22Rv1 (cell line): ENCODE results near the gene PSMD9.

ENCODE experiments used
- ZFX ChIP-seq: fragments of 450-650 bp; IDR thresholded peaks from 2 replicates; pipeline ENCODE4 v1.6.1; 2017; ENCODE audit warnings: antibody characterized with exemption, borderline replicate concordance
- TF ChIP-seq, protein P1 (sequence below): fragments of 450-650 bp; IDR thresholded peaks from 2 replicates; pipeline ENCODE4 v1.5.1; 2017; ENCODE audit warnings: mild to moderate bottlenecking

DNA sequence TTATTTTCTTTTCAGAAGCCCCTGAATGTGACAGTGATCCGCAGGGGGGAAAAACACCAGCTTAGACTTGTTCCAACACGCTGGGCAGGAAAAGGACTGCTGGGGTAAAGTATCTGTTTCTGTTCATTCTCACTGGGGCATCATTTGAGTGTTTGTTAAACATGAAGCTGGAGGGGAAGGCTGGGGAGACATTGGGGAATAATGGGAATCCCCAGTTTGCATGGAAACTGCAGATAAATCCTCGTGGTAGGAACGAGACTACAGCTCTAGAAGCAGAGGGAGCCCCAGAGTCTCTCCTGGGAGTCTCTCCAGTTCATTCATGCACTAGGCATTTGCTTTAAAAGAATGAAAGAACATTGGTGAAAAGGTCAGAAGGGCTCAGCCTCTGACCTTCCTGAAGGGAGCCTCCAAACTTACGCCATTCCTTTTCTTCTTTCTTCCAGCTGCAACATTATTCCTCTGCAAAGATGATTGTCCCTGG is 27.3 kb downstream of the PSMD9 start:
- TF ChIP-seq, protein P1, sequence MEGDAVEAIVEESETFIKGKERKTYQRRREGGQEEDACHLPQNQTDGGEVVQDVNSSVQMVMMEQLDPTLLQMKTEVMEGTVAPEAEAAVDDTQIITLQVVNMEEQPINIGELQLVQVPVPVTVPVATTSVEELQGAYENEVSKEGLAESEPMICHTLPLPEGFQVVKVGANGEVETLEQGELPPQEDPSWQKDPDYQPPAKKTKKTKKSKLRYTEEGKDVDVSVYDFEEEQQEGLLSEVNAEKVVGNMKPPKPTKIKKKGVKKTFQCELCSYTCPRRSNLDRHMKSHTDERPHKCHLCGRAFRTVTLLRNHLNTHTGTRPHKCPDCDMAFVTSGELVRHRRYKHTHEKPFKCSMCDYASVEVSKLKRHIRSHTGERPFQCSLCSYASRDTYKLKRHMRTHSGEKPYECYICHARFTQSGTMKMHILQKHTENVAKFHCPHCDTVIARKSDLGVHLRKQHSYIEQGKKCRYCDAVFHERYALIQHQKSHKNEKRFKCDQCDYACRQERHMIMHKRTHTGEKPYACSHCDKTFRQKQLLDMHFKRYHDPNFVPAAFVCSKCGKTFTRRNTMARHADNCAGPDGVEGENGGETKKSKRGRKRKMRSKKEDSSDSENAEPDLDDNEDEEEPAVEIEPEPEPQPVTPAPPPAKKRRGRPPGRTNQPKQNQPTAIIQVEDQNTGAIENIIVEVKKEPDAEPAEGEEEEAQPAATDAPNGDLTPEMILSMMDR, result no peak
- TF ChIP-seq ZFX, result no peak
